Cardiac septum (tissue), 1 donor: ENCODE measurements around the gene COX19. TPM values are rescaled to one million over a fixed set of nuclear protein-coding genes. Genes with fewer than 3 reads are reported as not detected.

Experiments
- DNase-seq: peaks from one replicate; pipeline ENCODE4 v3.0.0-alpha.2; 2020; ENCODE audit warnings: low spot score
- intact Hi-C: fragments of 100-400 bp; cut with DNase I; formaldehyde crosslinking; loops from one replicate; pipeline ENCODE4 v1.14.0; 2022
- long read RNA-seq: library from polyadenylated mRNA; unstranded; transcript quantifications from one replicate; pipeline ENCODE4 v2.0.0, GENCODE V29; 2021
- total RNA-seq: library from RNA; stranded (reverse); fragmentation: NEBNext Ultra II Directional; extraction: Animal tissue kit (Norgen Biotek cat#: 25700); gene quantifications from one replicate; pipeline ENCODE4 v1.2.1, GENCODE V29; 2021
- donor health status: DM: no; HTN: no; CAD: no.

The COX19 gene
- 7.3 TPM for total RNA-seq
- long read RNA-seq, transcript COX19-201 (3 exons, 3,666 nt), result major isoform, 7 of 19 reads
- long read RNA-seq, partial matches to known transcripts, result 0 of 19 reads
- long read RNA-seq, other reads (novel, unspliced or antisense), result 9 of 19 reads

- DNase-seq, result peak; percentile 94
- intact Hi-C loops, result no loop called here
Observed at GRCh38 chr7:974820-975681, at the start of gene COX19. TSS of gene COX19 (minus strand) at chr7:975549. CDS start at chr7:975509, 40 bp downstream.

DNA sequence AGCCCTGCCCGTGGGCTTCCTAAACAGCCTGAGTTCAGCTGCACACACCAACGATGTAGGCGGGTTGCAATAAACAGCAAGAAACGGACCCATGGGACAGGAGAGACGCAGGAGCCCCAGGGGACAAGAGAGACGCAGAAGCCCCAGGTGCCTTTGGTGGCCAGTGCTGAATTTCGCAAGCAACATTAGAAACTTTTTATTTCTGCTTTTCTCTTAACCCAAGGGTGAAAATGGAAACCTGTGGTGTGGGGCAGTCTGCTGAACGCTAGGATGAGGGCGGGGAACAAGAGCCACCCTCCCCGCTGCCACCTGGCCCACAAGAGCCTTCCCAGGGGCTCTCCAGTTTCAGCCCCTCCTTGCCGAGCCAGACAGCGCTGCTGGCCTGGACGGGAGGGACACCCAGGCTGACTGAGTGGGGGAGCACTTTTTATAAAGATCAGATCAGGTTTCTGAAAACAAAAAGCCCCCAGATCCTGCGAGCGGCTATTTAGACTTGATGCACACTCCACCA lies 49.0 kb upstream of the COX19 start:
- DNase-seq, result no peak
- intact Hi-C loops, result no loop called here

DNA sequence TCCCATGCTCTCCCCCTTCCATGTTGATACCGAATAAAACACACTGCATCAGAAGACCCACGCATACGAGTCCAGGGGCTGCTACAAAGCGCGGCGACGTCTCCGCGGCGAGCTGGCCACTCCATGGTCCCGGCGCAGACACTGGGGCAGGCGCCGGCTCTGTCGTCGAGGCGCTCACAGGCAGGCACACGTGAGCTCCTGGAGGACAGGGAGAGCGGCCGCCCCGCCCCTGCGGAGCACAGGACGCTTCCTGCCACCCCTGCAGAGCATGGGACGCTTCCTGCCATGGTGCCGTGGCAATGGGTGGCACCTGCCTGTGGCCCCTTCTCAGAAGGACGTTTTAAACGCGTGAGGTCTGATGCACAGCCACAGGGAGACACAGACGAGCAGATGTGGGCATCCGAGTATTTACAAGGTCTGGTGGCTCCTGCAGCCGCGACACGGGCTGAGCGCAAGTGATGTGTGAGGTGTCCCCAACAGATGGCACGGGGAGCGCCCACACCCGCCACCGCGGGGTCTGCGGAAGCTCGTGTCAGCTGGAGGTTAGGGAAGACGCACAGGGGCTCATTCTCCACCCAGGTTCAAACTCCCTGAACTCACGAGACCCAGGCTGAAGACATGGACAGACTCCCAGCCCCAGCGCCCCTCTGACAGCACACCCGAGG lies 47.6 kb upstream of the COX19 start:
- DNase-seq, result no peak
- intact Hi-C loops, result no loop called here

DNA sequence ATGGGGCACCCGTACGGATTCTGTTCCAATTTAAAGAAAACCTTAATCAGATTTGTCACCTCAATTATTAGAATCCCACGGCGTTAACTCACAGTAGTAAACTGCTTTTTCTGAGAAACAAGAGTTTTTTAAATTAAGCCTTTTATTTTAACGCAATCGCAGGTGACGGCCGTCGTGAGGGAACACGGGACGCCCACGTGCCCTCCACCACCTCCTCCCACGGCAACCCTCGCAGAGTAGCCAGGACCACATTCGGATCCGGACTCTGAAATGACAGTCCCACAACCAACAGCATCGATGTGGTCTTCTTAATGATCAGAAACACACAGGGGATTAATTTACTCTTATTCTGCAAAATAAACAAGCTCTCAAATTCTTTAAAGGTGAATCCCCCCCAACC lies 47.0 kb upstream of the COX19 start:
- intact Hi-C loops, result no loop called here
- no peak for DNase-seq

- intact Hi-C loops, result no loop called here
- no peak for DNase-seq
Observed at GRCh38 chr7:1021931-1022330, 46.6 kb upstream of the COX19 start.

- no peak for DNase-seq
- intact Hi-C loops, result no loop called here
Observed at GRCh38 chr7:1021366-1021765, 46.0 kb upstream of the COX19 start.

- intact Hi-C loops, result no loop called here
- DNase-seq, result no peak
Observed at GRCh38 chr7:1020849-1021251, 45.5 kb upstream of the COX19 start.

DNA sequence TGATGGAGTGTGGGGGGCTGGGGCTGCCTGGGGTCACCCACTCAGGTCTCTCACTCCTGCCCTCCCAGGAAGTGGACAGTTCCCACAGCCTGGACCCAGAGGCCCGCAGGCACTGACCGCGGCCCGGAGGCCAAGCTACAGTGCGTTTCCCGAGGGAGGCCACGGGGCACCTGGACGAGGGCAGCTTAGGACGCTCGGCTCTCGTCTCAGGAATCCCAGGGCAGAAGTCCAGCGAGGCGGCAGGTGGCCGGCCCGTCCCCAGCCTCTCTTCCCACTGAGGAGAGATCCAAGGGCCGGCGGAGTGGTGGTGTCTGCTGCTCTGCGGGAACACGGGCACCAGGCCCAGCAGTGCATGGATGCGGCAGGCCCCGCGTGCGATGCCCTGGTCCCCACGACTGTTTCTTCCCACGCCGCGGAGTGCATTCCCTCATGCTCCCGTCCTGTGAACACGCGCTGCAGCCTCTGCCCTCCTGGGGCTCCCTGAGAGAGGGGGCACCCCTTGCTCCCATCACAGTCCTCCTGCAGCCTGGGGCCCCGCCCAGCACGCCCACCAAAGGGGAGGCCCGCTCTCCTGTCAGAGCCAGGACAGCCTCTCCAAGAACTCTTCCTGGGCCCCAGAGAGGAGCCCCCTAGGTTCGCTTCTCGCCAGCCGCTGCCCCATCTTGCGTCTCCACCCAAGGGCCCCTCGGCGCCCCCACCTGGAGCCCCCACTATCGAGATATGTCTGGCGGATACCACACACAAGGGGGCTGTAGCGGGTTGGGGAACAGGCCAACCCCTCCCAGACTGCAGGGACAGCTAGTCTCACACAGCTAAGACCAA lies 44.7 kb upstream of the COX19 start:
- no peak for DNase-seq
- intact Hi-C loops, result no loop called here

- DNase-seq, result no peak
- intact Hi-C loops, result no loop called here
Observed at GRCh38 chr7:1019255-1019785, 44.0 kb upstream of the COX19 start.

DNA sequence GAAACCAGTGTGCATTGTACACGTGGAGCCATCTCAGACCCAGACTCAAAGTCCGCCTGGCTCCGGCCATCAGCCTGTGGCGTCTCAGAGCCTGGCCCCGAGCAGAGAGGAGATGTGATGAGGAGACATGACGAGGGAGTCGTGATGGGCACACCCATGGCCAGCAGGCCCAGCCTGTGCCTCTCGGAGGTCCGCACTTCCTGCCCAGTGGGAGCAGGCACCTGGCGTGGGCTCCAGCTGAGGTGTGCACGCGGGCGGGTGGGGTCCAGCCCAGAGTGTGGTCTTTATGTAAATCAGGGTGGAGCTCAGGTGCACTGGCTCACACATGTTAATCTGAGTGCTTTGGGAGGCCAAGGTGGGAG lies 43.0 kb upstream of the COX19 start:
- no peak for DNase-seq
- intact Hi-C loops, result no loop called here

- no peak for DNase-seq
- intact Hi-C loops, result no loop called here
Observed at GRCh38 chr7:1017586-1018333, 42.4 kb upstream of the COX19 start.

GRCh38 chr7:1016577-1017531 lies 41.5 kb upstream of the COX19 start:
- intact Hi-C loops, result no loop called here
- DNase-seq, result no peak

DNA sequence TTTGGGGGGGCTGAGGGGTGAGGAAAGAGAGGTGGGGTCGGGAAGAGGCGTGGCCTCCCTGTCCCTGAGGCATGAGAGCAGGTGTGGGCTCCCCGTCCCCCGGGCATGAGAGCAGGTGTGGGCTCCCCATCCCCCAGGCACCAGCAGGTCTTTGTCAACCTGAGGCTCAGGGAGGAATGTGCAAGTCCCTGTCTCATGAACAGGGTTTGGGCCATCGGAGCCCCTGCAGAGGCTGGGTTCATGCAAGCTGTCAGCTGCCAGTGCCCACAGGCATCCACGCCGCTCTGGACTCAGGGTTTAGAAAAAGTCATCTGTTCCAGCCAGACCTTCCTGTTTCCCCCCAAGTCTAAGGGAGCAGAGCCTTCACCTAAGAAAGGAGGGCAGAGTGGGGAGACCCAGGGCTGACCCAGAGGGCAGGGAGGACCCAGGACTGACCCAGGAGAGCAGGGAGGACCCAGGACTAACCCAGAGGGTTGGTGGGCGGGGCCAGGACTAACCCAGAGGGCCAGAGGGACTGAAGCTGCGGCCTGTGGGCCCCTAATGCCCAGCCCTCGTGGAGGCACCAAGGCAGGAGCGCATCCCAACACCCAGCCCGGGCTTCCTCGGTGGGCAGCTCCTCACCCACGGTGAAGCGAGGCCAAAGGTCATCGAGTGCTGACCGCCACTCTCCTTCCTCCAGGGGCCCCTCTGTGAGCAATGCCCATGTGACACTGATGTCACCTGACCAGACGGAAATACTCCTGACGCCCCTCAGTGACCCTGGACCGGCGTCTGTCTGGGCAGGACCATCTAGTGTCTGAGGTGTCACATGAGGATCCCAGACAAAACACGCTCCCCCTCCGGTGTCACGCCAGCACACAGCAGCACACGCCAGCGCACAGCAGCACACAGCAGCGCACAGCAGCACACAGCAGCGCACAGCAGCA lies 40.1 kb upstream of the COX19 start:
- DNase-seq, result no peak
- intact Hi-C loops, result no loop called here

DNA sequence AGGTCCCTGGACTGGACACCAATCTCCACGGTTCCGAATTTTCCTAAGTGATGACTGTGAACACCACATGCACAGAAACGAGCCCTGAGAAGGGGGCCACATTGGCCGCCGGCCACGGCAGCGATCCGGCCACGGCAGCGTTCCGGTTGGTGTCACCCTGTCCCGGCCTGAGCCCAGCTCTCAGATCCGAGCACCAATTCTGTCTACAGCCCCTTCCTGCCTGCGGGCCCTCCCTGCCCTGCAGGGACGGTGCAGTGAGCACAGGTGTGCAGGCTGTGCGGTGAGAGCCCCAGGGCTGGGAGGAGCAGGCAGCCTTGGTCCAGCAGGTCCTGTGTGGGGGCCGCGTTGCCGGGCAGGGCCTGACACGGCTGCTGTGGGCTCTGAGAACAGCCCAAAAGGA lies 39.3 kb upstream of the COX19 start:
- intact Hi-C loops, result no loop called here
- DNase-seq, result no peak

DNA sequence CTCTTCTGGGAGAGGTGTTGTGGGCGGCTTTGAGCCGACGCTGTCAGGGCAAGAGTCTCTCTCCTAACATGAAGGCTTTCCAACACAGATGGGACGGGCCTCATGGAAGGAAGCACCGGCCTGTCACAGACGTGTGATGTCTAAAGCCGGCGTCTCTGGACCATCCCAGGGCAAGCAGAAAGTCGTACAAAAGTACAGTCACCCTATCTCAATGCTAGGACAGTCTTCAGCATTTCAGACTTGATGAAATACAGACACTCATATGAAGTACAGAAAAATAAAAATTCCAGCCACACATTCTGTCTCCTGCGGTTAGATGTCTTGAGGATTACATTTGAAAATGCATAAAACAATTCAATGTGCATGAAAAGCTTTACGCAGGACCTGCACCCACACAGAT lies 38.2 kb upstream of the COX19 start:
- intact Hi-C loops, result no loop called here

GRCh38 chr7:1012716-1013095 lies 37.4 kb upstream of the COX19 start:
- intact Hi-C loops, result no loop called here

More for the DNA sequence above, 38.2 kb upstream of the COX19 start:
- no peak for DNase-seq

More at GRCh38 chr7:1012716-1013095, 37.4 kb upstream of the COX19 start:
- DNase-seq, result no peak
